ENCODE results near the gene TRIO. TPM values are rescaled to one million over a fixed set of nuclear protein-coding genes. Genes with fewer than 3 reads are reported as not detected.

The TRIO gene
- total RNA-seq (2022; extraction: Qiagen RNA extraction; ENCODE audit: low read depth), result 86.2 to 102 TPM (median 95.8 TPM) in 5 replicates

DNA sequence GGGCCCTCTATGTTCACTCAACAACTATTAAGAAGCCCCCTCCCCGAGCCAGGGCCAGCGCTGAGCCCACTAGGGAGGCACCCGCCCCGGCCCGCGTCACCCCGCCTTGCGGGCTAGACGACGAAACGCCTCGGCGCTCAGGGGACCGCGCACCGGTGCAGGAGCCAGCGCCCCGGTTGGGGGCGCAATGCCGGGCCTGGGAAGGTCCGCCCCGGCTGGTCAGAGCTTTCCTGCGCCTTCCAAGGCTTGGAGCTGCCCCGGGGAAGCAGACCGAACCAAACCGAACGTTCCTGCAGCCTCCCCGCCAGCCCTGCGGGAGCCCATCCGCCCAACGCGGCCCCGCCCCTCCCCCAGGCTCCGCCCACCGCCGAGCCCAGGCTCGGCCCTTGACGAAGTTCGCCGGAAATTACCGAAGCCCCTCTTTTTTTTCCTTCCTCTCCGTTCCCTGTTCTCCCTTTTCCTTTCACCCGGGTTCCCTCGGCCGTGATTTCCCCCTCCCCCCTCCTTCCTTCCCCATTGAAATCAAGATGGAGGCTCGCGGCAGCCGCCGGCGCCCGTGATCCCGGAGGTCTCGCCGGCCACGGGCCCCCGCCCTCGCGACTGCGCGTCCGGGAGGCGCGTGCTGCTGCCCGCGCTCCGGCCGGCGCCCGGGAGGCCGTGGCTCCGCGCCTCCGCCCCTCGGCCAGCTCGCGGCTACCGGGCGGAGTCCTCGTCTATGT is at the start of gene TRIO:
TRIO (plus strand) TSS at position 516 of the 719 bp plus-strand sequence. CDS start 384 bp downstream, outside the sequence.

Other genes starting within 250 kb of the TRIO start
- 0.88 to 1.8 TPM (median 1.5 TPM) in 5 replicates for gene DNAH5, start 198.7 kb upstream of the TRIO start, total RNA-seq (2022; extraction: Qiagen RNA extraction; ENCODE audit: low read depth)